Stimulated activated naive CD8-positive, alpha-beta T cell treated with anti-CD3 and anti-CD28 coated beads, Interleukin-15, Interleukin-2, amounts not matched to agents 100 U/mL and 50 U/mL, for 24 hours (primary cell): ENCODE measurements around the gene MINK1.

Experiments used
- ATAC-seq: fragments of 150-1000 bp; cut with Tn5 transposase; one replicate; pipeline ENCODE4 v1.10.0; 2021
- DNase-seq: peaks from one replicate; pipeline ENCODE4 v3.0.0; 2021

Gene MINK1

GRCh38 chr17:4833178-4833940, at the start of gene MINK1:
Gene MINK1 (plus strand): TSS chr17:4833340. CDS start chr17:4833584, 244 bp downstream.
- ATAC-seq (peak; percentile 91), DNase-seq (peak; percentile 91)

- no peak for DNase-seq
- ATAC-seq: no peak
These were observed 47.6 kb upstream of the MINK1 start for GRCh38 chr17:4785311-4786105.

GRCh38 chr17:4786106-4786511, 47.0 kb upstream of the MINK1 start, which contains the start of gene VMO1:
Gene VMO1 (minus strand): TSS chr17:4786364. CDS start chr17:4786352, 12 bp downstream.
- no peak for DNase-seq
- no peak for ATAC-seq

- DNase-seq: no peak
- ATAC-seq: no peak
These were observed 46.6 kb upstream of the MINK1 start for GRCh38 chr17:4786516-4786915.

GRCh38 chr17:4788159-4788806, 44.9 kb upstream of the MINK1 start:
- DNase-seq (no peak), ATAC-seq (no peak)

GRCh38 chr17:4788807-4789700, 44.1 kb upstream of the MINK1 start, which contains the start of gene GLTPD2:
Gene GLTPD2 (plus strand): TSS chr17:4788964. CDS start chr17:4789012, 48 bp downstream.
- ATAC-seq (no peak), DNase-seq (no peak)

- ATAC-seq (no peak), DNase-seq (no peak)
These were observed 43.5 kb upstream of the MINK1 start for GRCh38 chr17:4789701-4789950.

GRCh38 chr17:4789951-4790704, 43.0 kb upstream of the MINK1 start:
- ATAC-seq: peak; percentile 93
- peak; percentile 87 for DNase-seq

GRCh38 chr17:4790705-4791088, 42.4 kb upstream of the MINK1 start:
- no peak for ATAC-seq
- DNase-seq: no peak

- no peak for DNase-seq
- ATAC-seq: no peak
These were observed 38.0 kb upstream of the MINK1 start for GRCh38 chr17:4795168-4795567.

GRCh38 chr17:4796552-4796920, 36.6 kb upstream of the MINK1 start:
- no peak for ATAC-seq
- peak; percentile 63 for DNase-seq

GRCh38 chr17:4800462-4801196, 32.5 kb upstream of the MINK1 start:
- ATAC-seq (no peak), DNase-seq (no peak)

GRCh38 chr17:4802228-4802627, 30.9 kb upstream of the MINK1 start, which contains the start of gene C17orf114:
Gene C17orf114 (minus strand): TSS chr17:4802328.
- ATAC-seq: no peak
- no peak for DNase-seq

- no peak for ATAC-seq
- no peak for DNase-seq
These were observed 26.7 kb upstream of the MINK1 start for GRCh38 chr17:4806456-4806776.

GRCh38 chr17:4806777-4807604, 26.1 kb upstream of the MINK1 start, which contains the start of gene PLD2:
Gene PLD2 (plus strand): TSS chr17:4807152. CDS start chr17:4807773, 621 bp downstream.
- peak; percentile 90 for DNase-seq
- peak; percentile 99 for ATAC-seq

- DNase-seq (no peak), ATAC-seq (no peak)
These were observed 25.3 kb upstream of the MINK1 start for GRCh38 chr17:4807605-4808377.

- DNase-seq (no peak), ATAC-seq (no peak)
These were observed 24.8 kb upstream of the MINK1 start for GRCh38 chr17:4808378-4808767.

GRCh38 chr17:4810696-4811290, 22.3 kb upstream of the MINK1 start:
- ATAC-seq (no peak), DNase-seq (no peak)
